ENCODE data around the gene HCFC1R1.
A peak's percentile ranks its signal among the peaks of the same experiment; 100 is the strongest.
"Not testable (repeated sequence)": the region's sequence is repeated elsewhere in the genome, so short reads cannot be mapped to it uniquely, and the experiment has no call there.

HCFC1R1 gene, protein sequence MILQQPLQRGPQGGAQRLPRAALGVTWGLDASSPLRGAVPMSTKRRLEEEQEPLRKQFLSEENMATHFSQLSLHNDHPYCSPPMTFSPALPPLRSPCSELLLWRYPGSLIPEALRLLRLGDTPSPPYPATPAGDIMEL

DNA sequence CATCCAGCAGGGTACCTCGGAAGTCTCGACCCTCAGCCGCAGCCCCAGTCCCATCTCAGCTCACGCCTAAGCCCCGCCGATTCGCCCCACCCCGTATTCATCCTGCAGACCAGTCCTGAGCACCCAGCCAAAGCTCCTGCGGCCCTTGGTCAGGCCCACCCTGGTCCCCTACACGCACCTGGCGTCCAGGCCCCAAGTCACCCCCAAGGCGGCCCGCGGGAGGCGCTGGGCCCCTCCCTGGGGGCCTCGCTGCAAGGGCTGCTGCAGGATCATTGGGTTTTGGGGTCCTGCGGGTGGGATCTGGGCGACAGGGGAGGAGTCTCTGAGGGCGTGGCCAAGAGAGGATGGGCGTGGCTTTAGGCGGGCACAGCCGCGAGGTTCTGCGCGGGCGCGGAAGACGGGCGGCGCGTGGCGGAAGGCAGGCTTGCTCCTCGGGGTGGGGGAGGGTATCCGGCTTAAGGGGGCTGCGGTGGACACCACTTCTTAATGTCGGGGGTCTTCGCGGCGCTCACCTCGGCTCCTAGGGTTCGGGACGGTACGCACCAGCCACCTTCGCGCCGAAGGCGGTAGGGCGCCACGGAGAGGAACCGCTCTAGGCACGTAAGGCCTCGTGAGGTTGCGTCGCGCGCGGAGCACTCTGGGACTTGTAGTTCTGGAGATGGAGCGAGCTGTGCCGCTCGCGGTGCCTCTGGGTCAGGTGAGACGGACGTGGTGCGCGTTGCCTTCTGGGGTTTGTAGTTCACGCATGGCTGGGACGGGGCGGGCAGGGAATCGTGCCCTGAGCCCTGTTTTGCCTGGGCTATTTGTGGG lies at the start of gene HCFC1R1, which contains the start of gene THOC6:
Gene HCFC1R1, minus strand, starts transcription at position 274 of the 810 bp plus-strand sequence. Its CDS starts 1 bp downstream, at position 273.
Gene THOC6, plus strand, starts transcription at position 367 of the 810 bp plus-strand sequence. Its CDS starts 292 bp downstream, at position 659.
- no peaks in the 10 kb centered on the region for H3K79me2 ChIP-seq (ENCODE audit: low read length)
- peaks cover 8% of the 10 kb centered on the region for H3K4me1 ChIP-seq (ENCODE audit: low read length)
- H3K36me3 ChIP-seq (replicated peaks; ENCODE audit: insufficient read depth, low read length): no peaks in the 10 kb centered on the region
- H3K9me2 ChIP-seq (replicated peaks; ENCODE audit: insufficient read depth, low read length): no peaks in the 10 kb centered on the region
- H3K9me3 ChIP-seq (replicated peaks; ENCODE audit: insufficient read depth, low read length): no peaks in the 10 kb centered on the region
- H3K27ac ChIP-seq (ENCODE audit: low read length): peak within 1 kb of the TSS; percentile 60; the same call in 1 of the 2 replicates
- H3F3A ChIP-seq (ENCODE audit: insufficient read depth, low read length): 0 out of 2 replicates have a peak, but pooled peaks cover 14% of the 10 kb centered on the region
- TF ChIP-seq EZH2 (optimal IDR thresholded peaks at IDR 0.05; ENCODE audit: low read depth, low read length) (no peak), EZH2phosphoT487 (IDR thresholded peaks at IDR 0.05; ENCODE audit: low read length) (no peak)
- H3K4me3 ChIP-seq (ENCODE audit: low read length): peak within 1 kb of the TSS; percentile 78
- no peaks in the 10 kb centered on the region for H4K20me1 ChIP-seq (ENCODE audit: insufficient read depth, low read length)
- H2AFZ ChIP-seq (ENCODE audit: low read length): peak within 1 kb of the TSS; percentile 86
- DNase-seq: peak; percentile 99
- H3K4me2 ChIP-seq (ENCODE audit: low read depth, low read length): peak within 1 kb of the TSS; percentile 74
- peak within 1 kb of the TSS; percentile 82 for H3K9ac ChIP-seq (ENCODE audit: low read length)
- H3K27me3 ChIP-seq (replicated peaks; ENCODE audit: insufficient read depth, low read length): peaks cover 16% of the 10 kb centered on the region

DNA sequence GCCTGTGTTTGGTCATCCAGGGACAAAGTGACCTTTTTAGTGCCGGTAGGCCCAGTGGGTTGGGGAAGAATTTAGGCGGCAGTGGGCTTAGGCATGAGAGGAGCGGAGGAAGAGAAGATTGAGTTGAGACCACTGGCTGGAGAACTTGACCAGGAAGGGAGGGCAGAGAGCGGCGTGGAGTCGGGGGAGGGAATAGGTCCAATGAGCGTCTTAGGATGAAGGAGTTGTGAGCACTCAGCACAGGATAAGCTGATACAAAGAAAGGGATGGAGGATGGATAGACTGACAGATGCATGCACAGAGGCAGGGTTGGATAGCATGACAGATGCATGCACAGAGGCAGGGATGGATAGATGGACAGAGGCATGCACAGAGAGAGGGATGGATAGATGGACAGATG lies 49.7 kb upstream of the HCFC1R1 start:
- Histone ChIP-seq H3K79me2 (ENCODE audit: low read length) (no peaks in the 10 kb centered on the region), H2AFZ (ENCODE audit: low read length) (no peak overlapping the region), H3K27me3 (replicated peaks; ENCODE audit: insufficient read depth, low read length) (peaks cover 11% of the 10 kb centered on the region; the same call in 1 of the 2 replicates), H3K4me2 (ENCODE audit: low read depth, low read length) (no peak overlapping the region), H3K4me1 (ENCODE audit: low read length) (peaks cover 27% of the 10 kb centered on the region), H3K4me3 (ENCODE audit: low read length) (no peak overlapping the region), H3K27ac (ENCODE audit: low read length) (no peak overlapping the region), H3F3A (ENCODE audit: insufficient read depth, low read length) (0 out of 2 replicates have a peak, but pooled peaks cover 8% of the 10 kb centered on the region), H4K20me1 (ENCODE audit: insufficient read depth, low read length) (no peaks in the 10 kb centered on the region), H3K36me3 (replicated peaks; ENCODE audit: insufficient read depth, low read length) (no peaks in the 10 kb centered on the region), H3K9me3 (replicated peaks; ENCODE audit: insufficient read depth, low read length) (no peaks in the 10 kb centered on the region), H3K9me2 (replicated peaks; ENCODE audit: insufficient read depth, low read length) (no peaks in the 10 kb centered on the region), H3K9ac (ENCODE audit: low read length) (no peak overlapping the region)
- DNase-seq: no peak
- TF ChIP-seq EZH2phosphoT487 (IDR thresholded peaks at IDR 0.05; ENCODE audit: low read length) (no peak), EZH2 (optimal IDR thresholded peaks at IDR 0.05; ENCODE audit: low read depth, low read length) (no peak)

- not testable (repeated sequence) for H3K9me3 ChIP-seq (replicated peaks; ENCODE audit: insufficient read depth, low read length); H3K4me3 ChIP-seq (ENCODE audit: low read length); H3F3A ChIP-seq (ENCODE audit: insufficient read depth, low read length); H4K20me1 ChIP-seq (ENCODE audit: insufficient read depth, low read length); H2AFZ ChIP-seq (ENCODE audit: low read length); DNase-seq; H3K9ac ChIP-seq (ENCODE audit: low read length); H3K27me3 ChIP-seq (replicated peaks; ENCODE audit: insufficient read depth, low read length); H3K9me2 ChIP-seq (replicated peaks; ENCODE audit: insufficient read depth, low read length); H3K79me2 ChIP-seq (ENCODE audit: low read length); H3K4me2 ChIP-seq (ENCODE audit: low read depth, low read length); H3K36me3 ChIP-seq (replicated peaks; ENCODE audit: insufficient read depth, low read length); H3K27ac ChIP-seq (ENCODE audit: low read length)
- peaks cover 26% of the 10 kb centered on the region for H3K4me1 ChIP-seq (ENCODE audit: low read length)
Measured at GRCh38 chr16:3072576-3073263, 49.0 kb upstream of the HCFC1R1 start.

GRCh38 chr16:3072148-3072547 lies 48.4 kb upstream of the HCFC1R1 start:
- DNase-seq; H3K9me2 ChIP-seq (replicated peaks; ENCODE audit: insufficient read depth, low read length); H3K79me2 ChIP-seq (ENCODE audit: low read length); H3K27ac ChIP-seq (ENCODE audit: low read length); H3K36me3 ChIP-seq (replicated peaks; ENCODE audit: insufficient read depth, low read length); H4K20me1 ChIP-seq (ENCODE audit: insufficient read depth, low read length); H3K9ac ChIP-seq (ENCODE audit: low read length); H3K9me3 ChIP-seq (replicated peaks; ENCODE audit: insufficient read depth, low read length); H2AFZ ChIP-seq (ENCODE audit: low read length); H3K27me3 ChIP-seq (replicated peaks; ENCODE audit: insufficient read depth, low read length); H3K4me2 ChIP-seq (ENCODE audit: low read depth, low read length); H3K4me3 ChIP-seq (ENCODE audit: low read length); H3F3A ChIP-seq (ENCODE audit: insufficient read depth, low read length): not testable (repeated sequence)
- H3K4me1 ChIP-seq (ENCODE audit: low read length): peaks cover 20% of the 10 kb centered on the region
